ENCODE results near the gene CLIP4. TPM values are rescaled to one million over a fixed set of nuclear protein-coding genes. Genes with fewer than 3 reads are reported as not detected.

The CLIP4 gene
- total and polyA plus RNA-seq, 10 of the 15 experiments (the other 5 are each of a cell fraction or from before 2014, with no cell fraction given), result 5.5 to 34.9 (median 16.8) TPM

DNA sequence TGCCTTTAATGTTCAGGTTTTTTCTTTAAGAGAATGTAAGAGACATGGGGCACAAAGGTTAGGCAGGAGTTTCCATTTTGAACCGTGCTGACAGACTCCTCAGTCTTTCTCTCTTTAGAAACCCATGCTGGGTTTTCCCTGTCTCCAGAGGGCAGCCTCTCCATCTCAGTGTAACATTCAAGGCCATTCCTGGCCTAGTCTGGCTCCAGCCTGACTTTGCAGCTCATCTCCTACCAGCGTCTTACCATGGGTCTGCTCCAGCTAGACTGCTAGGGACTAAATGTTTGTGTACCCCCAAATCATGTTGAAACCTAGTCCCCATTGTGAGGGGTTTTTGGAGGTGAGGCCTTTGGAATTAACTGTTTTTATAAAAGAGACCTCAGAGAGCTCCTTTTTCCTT is 9.8 kb upstream of the CLIP4 start:
- in situ Hi-C loops (cut with MboI) (no loop called here), intact Hi-C loops (cut with micrococcal nuclease; ENCODE audit: unreplicated experiment) (no loop called here)
- ATAC-seq (no peak), DNase-seq (ENCODE audit: low read depth, low spot score) (no peak), FAIRE-seq (no peak)
- Histone ChIP-seq H3K36me3 (ENCODE audit: control insufficient read depth in 2 of 2, insufficient read depth in 2 of 2, low read length in 1 of 2) (no peaks in the 10 kb centered on the region), H2AFZ (ENCODE audit: control insufficient read depth, low read depth, low read length) (no peak overlapping the region), H3K27ac (ENCODE audit: control insufficient read depth, insufficient read depth) (no peak overlapping the region), H4K20me1 (ENCODE audit: control insufficient read depth, insufficient read depth) (no peaks in the 10 kb centered on the region), H3K9ac (ENCODE audit: control insufficient read depth, insufficient read depth, low read length) (no peak overlapping the region), H3K27me3 (replicated peaks in 1 of 2; ENCODE audit: control insufficient read depth in 2 of 2, insufficient read depth in 2 of 2, low read length in 1 of 2) (no peaks in the 10 kb centered on the region), H3K4me2 (ENCODE audit: control insufficient read depth, insufficient read depth) (no peak overlapping the region), H3K4me1 (ENCODE audit: control insufficient read depth, insufficient read depth, low read length) (peaks cover 20% of the 10 kb centered on the region), H3K9me3 (replicated peaks; ENCODE audit: control insufficient read depth, insufficient read depth, low read length) (no peaks in the 10 kb centered on the region), H3K4me3 (no peak overlapping the region), H3K79me2 (ENCODE audit: control insufficient read depth, insufficient read depth, low read length) (no peaks in the 10 kb centered on the region)
- BruUV-seq (replicated peaks), result no TSS peak
- ChIA-PET CTCF (no interaction called here), POLR2A (interaction anchor here (1.1 kb wide), 1 partner anchor 9 kb away, joined by 3 read pairs; no protein-coding TSS in a partner anchor), SMC1A (ENCODE audit: uncharacterized antibody, unreplicated experiment) (interaction anchor here (1.1 to 6.2 kb wide), 7 partner anchors 8 to 117 kb away, joined by 4 to 38 read pairs (median 5); no protein-coding TSS in a partner anchor), RAD21 (ENCODE audit: unreplicated experiment) (interaction anchor here (1.7 kb wide), 1 partner anchor 11 kb away, joined by 9 read pairs; no protein-coding TSS in a partner anchor)
- TF ChIP-seq YY1 (IDR thresholded peaks at IDR 0.05; ENCODE audit: low read depth, low read length) (no peak), CTCF (IDR thresholded peaks at IDR 0.05 in 2 of 3, conservative IDR thresholded peaks at IDR 0.05 in 1 of 3; ENCODE audit: control insufficient read depth in 2 of 3, extremely low read depth in 1 of 3, insufficient read depth in 1 of 3, low read depth in 3 of 3, low read length in 3 of 3) (peak in 1 of 3 experiments; percentile 18; a peak in 1 of 6 replicates), RAD21 (IDR thresholded peaks at IDR 0.05; ENCODE audit: insufficient read depth, low read depth, low read length) (0 out of 2 replicates have a peak, but pooled peaks have one; percentile 15), YBX1 (IDR thresholded peaks at IDR 0.05) (no peak), NBN (IDR thresholded peaks at IDR 0.05) (no peak), STAT3 (IDR thresholded peaks at IDR 0.05; ENCODE audit: low read depth, low read length) (no peak)
- TF ChIP-seq, protein P1, sequence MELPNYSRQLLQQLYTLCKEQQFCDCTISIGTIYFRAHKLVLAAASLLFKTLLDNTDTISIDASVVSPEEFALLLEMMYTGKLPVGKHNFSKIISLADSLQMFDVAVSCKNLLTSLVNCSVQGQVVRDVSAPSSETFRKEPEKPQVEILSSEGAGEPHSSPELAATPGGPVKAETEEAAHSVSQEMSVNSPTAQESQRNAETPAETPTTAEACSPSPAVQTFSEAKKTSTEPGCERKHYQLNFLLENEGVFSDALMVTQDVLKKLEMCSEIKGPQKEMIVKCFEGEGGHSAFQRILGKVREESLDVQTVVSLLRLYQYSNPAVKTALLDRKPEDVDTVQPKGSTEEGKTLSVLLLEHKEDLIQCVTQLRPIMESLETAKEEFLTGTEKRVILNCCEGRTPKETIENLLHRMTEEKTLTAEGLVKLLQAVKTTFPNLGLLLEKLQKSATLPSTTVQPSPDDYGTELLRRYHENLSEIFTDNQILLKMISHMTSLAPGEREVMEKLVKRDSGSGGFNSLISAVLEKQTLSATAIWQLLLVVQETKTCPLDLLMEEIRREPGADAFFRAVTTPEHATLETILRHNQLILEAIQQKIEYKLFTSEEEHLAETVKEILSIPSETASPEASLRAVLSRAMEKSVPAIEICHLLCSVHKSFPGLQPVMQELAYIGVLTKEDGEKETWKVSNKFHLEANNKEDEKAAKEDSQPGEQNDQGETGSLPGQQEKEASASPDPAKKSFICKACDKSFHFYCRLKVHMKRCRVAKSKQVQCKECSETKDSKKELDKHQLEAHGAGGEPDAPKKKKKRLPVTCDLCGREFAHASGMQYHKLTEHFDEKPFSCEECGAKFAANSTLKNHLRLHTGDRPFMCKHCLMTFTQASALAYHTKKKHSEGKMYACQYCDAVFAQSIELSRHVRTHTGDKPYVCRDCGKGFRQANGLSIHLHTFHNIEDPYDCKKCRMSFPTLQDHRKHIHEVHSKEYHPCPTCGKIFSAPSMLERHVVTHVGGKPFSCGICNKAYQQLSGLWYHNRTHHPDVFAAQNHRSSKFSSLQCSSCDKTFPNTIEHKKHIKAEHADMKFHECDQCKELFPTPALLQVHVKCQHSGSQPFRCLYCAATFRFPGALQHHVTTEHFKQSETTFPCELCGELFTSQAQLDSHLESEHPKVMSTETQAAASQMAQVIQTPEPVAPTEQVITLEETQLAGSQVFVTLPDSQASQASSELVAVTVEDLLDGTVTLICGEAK (IDR thresholded peaks at IDR 0.05; ENCODE audit: borderline replicate concordance), result no peak
- WGBS (ENCODE audit: insufficient coverage, insufficient replicate concordance, low lambda C conversion rate, missing lambda C conversion rate), result 0% methylated on average over 2 of the region's 2 CpGs

Measured in GM12878 (cell line).